CD14-positive monocyte (primary cell): ENCODE measurements around the gene CMTM2. TPM values are rescaled to one million over a fixed set of nuclear protein-coding genes. Genes with fewer than 3 reads are reported as not detected.
A peak's percentile ranks its signal among the peaks of the same experiment; 100 is the strongest.

Experiments used
- DNase-seq, 3 donors: peaks; one replicate each; pipeline ENCODE4 v3.0.0-alpha.2; 2011 to 2022
- H2AFZ ChIP-seq: 2 replicates; pipeline ENCODE4 v1.6.0; 2012; ENCODE audit warnings: mild to moderate bottlenecking, low read depth, low read length, inconsistent platforms; ENCODE audit not compliant: insufficient read depth, poor library complexity, severe bottlenecking
- H3K27ac ChIP-seq, 2 donors: 1 replicate in 1 of 2; 2 replicates in 1 of 2; pipeline ENCODE4 v1.5.1; 2012 to 2013; ENCODE audit warnings: low read length in 2 of 2, control low read depth in 1 of 2, inconsistent platforms in 1 of 2, low read depth in 1 of 2, mild to moderate bottlenecking in 1 of 2
- H3K27me3 ChIP-seq, 2 donors: one replicate each; pipeline versions ENCODE4 v1.6.0 to v1.6.1; 2011 to 2013; ENCODE audit warnings: low read length in 2 of 2; ENCODE audit not compliant: control insufficient read depth in 2 of 2, insufficient read depth in 2 of 2
- H3K36me3 ChIP-seq, 2 donors: replicated peaks in 1 of 2; 1 replicate in 1 of 2; 2 replicates in 1 of 2; pipeline versions ENCODE4 v1.5.1 to v1.6.1; 2012 to 2013; ENCODE audit warnings: low read length in 2 of 2, control low read depth in 1 of 2, inconsistent platforms in 1 of 2, mild to moderate bottlenecking in 1 of 2; ENCODE audit not compliant: insufficient read depth in 2 of 2, control insufficient read depth in 1 of 2
- H3K4me1 ChIP-seq, 2 donors: 1 replicate in 1 of 2; 2 replicates in 1 of 2; pipeline versions ENCODE4 v1.5.1 to v1.6.1; 2012 to 2013; ENCODE audit warnings: low read length in 2 of 2, control low read depth in 1 of 2, inconsistent platforms in 1 of 2, mild to moderate bottlenecking in 1 of 2, moderate library complexity in 1 of 2; ENCODE audit not compliant: insufficient read depth in 2 of 2, control insufficient read depth in 1 of 2
- H3K4me2 ChIP-seq: replicated peaks from 2 replicates; pipeline ENCODE3; 2012; ENCODE audit warnings: low read length, moderate library complexity, mild to moderate bottlenecking; ENCODE audit not compliant: poor library complexity, severe bottlenecking; ENCODE audit errors: extremely low read depth
- H3K4me3 ChIP-seq, 3 experiments: fragments of 200-600 bp in 1 of 3; sonication (generic) in 1 of 3; replicated peaks in 1 of 3; 1 replicate in 2 of 3; 2 replicates in 1 of 3; pipeline ENCODE4 v1.5.1; 2011 to 2013; ENCODE audit warnings: low read length in 3 of 3, mild to moderate bottlenecking in 3 of 3, control low read depth in 2 of 3, low read depth in 2 of 3, inconsistent platforms in 1 of 3, moderate library complexity in 1 of 3
- H3K79me2 ChIP-seq: 2 replicates; pipeline ENCODE4 v1.6.0; 2012; ENCODE audit warnings: mild to moderate bottlenecking, control low read depth, inconsistent platforms, low read length, moderate library complexity; ENCODE audit not compliant: insufficient read depth
- H3K9ac ChIP-seq: 2 replicates; pipeline ENCODE4 v1.6.0; 2017; ENCODE audit warnings: low read length, mild to moderate bottlenecking; ENCODE audit not compliant: insufficient read depth, poor library complexity, severe bottlenecking
- H3K9me3 ChIP-seq, 2 donors: replicated peaks in 1 of 2; 1 replicate in 1 of 2; 2 replicates in 1 of 2; pipeline versions ENCODE4 v1.5.1 to v1.6.1; 2012 to 2013; ENCODE audit warnings: low read length in 2 of 2, control low read depth in 1 of 2; ENCODE audit not compliant: control insufficient read depth in 1 of 2, insufficient read depth in 1 of 2
- H4K20me1 ChIP-seq: 2 replicates; pipeline ENCODE4 v1.6.0; 2012; ENCODE audit warnings: mild to moderate bottlenecking, low read length, control low read depth, moderate library complexity; ENCODE audit not compliant: insufficient read depth
- H3K27ac Mint-ChIP-seq, 7 donors: one replicate each; pipeline ENCODE4 v1.8.0; 2020; ENCODE audit warnings: mild to moderate bottlenecking in 7 of 7, mixed read lengths in 7 of 7, moderate library complexity in 6 of 7, inconsistent platforms in 2 of 7
- H3K27me3 Mint-ChIP-seq, 3 donors: one replicate each; pipeline ENCODE4 v1.8.0; 2021 to 2022; ENCODE audit warnings: low read depth in 3 of 3, mild to moderate bottlenecking in 3 of 3, mixed read lengths in 3 of 3, moderate library complexity in 3 of 3, inconsistent platforms in 1 of 3
- H3K36me3 Mint-ChIP-seq, 2 donors: one replicate each; pipeline ENCODE4 v1.8.0; 2020; ENCODE audit warnings: mixed read lengths in 2 of 2, inconsistent platforms in 1 of 2, mild to moderate bottlenecking in 1 of 2
- H3K4me1 Mint-ChIP-seq: one replicate; pipeline ENCODE4 v1.8.0; 2020; ENCODE audit warnings: mild to moderate bottlenecking, mixed read lengths
- H3K4me3 Mint-ChIP-seq, 2 donors: one replicate each; pipeline ENCODE4 v1.8.0; 2020; ENCODE audit warnings: mild to moderate bottlenecking in 2 of 2, mixed read lengths in 2 of 2, moderate library complexity in 1 of 2
- H3K9me3 Mint-ChIP-seq, 7 donors: one replicate each; pipeline ENCODE4 v1.8.0; 2020 to 2022; ENCODE audit warnings: mixed read lengths in 7 of 7, mild to moderate bottlenecking in 6 of 7, moderate library complexity in 6 of 7, inconsistent platforms in 2 of 7
- CTCF ChIP-seq: fragments of 200-600 bp; IDR thresholded peaks from one replicate; pipeline ENCODE4 v1.8.0; 2022; ENCODE audit warnings: antibody characterized with exemption, mild to moderate bottlenecking
- whole genome bisulfite sequencing: methylation state at CpG from one replicate; pipeline ENCODE4 v1.1.5; 2013; ENCODE audit warnings: missing lambda C conversion rate; ENCODE audit not compliant: insufficient coverage; 5-methylcytosine and 5-hydroxymethylcytosine counted together
- intact Hi-C, 2 donors: fragments of 100-400 bp; cut with micrococcal nuclease; formaldehyde crosslinking; loops; one replicate each; pipeline versions ENCODE4 v1.15.0 to v1.15.1; 2023
- polyA plus RNA-seq, 3 donors: library from polyadenylated mRNA; depleted of rRNA in 1 of 3; unstranded in 2 of 3; stranded (reverse) in 1 of 3; fragments of 300-500 nt in 2 of 3; fragments of >200 nt in 1 of 3; fragmentation: Illumina TruSeq in 2 of 3; gene quantifications; 1 replicate in 2 of 3; 2 replicates in 1 of 3; pipeline ENCODE4 v1.2.3, GENCODE V29; 2012 to 2021

The CMTM2 gene
- polyA plus RNA-seq, 3 donors = 11.0 to 41.6 (median 39.1) TPM

- peaks cover 4 to 15% (median 10%) of the 10 kb centered on the region in 7 donors for H3K9me3 Mint-ChIP-seq
- no peak for TF ChIP-seq CTCF
- no peaks in the 10 kb centered on the region for H3K79me2 ChIP-seq
- DNase-seq = peak in 1 of 3 donors; percentile 23
- peaks cover 3 to 8% (median 6%) of the 10 kb centered on the region in 3 donors for H3K27me3 Mint-ChIP-seq
- H3K27ac ChIP-seq = no peak overlapping the region
- H3K4me3 Mint-ChIP-seq = no peak overlapping the region
- no peak overlapping the region for H2AFZ ChIP-seq
- WGBS = 53% methylated on average over 3 of the region's 5 CpGs
- peaks cover 21% of the 10 kb centered on the region for H3K4me1 Mint-ChIP-seq
- no peaks in the 10 kb centered on the region for H3K27me3 ChIP-seq
- no peak overlapping the region for H3K4me3 ChIP-seq
- no peaks in the 10 kb centered on the region for H4K20me1 ChIP-seq
- H3K9me3 ChIP-seq = peaks cover 0 to 10% of the 10 kb centered on the region in 2 donors
- H3K36me3 Mint-ChIP-seq = peaks cover 0 to 9% of the 10 kb centered on the region in 2 donors
- no peak overlapping the region for H3K4me2 ChIP-seq
- H3K9ac ChIP-seq = no peak overlapping the region
- no peaks in the 10 kb centered on the region for H3K36me3 ChIP-seq
- H3K27ac Mint-ChIP-seq = peak overlapping the region in 1 of 7 donors; percentile 71
- intact Hi-C loops = no loop called here
- peaks cover 10 to 11% of the 10 kb centered on the region in 2 donors for H3K4me1 ChIP-seq
These were observed 18.0 kb downstream of the CMTM2 start for GRCh38 chr16:66596986-66597848.

GRCh38 chr16:66598111-66598510 lies 18.8 kb downstream of the CMTM2 start:
- Histone ChIP-seq H3K4me3 (no peak overlapping the region), H4K20me1 (no peaks in the 10 kb centered on the region), H3K4me2 (no peak overlapping the region), H3K27me3 (no peaks in the 10 kb centered on the region), H3K27ac (no peak overlapping the region), H2AFZ (no peak overlapping the region), H3K9ac (no peak overlapping the region), H3K36me3 (no peaks in the 10 kb centered on the region), H3K79me2 (no peaks in the 10 kb centered on the region), H3K4me1 (peaks cover 10 to 11% of the 10 kb centered on the region in 2 donors), H3K9me3 (peaks cover 0 to 10% of the 10 kb centered on the region in 2 donors)
- H3K27ac Mint-ChIP-seq = no peak overlapping the region
- H3K27me3 Mint-ChIP-seq = peaks cover 6 to 10% (median 9%) of the 10 kb centered on the region in 3 donors
- H3K36me3 Mint-ChIP-seq = peaks cover 0 to 9% of the 10 kb centered on the region in 2 donors
- WGBS = no CpG with 5 or more reads among the region's 3 CpGs
- H3K9me3 Mint-ChIP-seq = peaks cover 4 to 15% (median 10%) of the 10 kb centered on the region in 7 donors
- H3K4me3 Mint-ChIP-seq = no peak overlapping the region
- intact Hi-C loops = no loop called here
- no peak for TF ChIP-seq CTCF
- peaks cover 23% of the 10 kb centered on the region for H3K4me1 Mint-ChIP-seq
- peak in 1 of 3 donors; percentile 46 for DNase-seq
